C4-2B (cell line): Measurements from ENCODE around the gene TMTC2.

Experiments used
- CTCF ChIP-seq: fragments of 450-650 bp; conservative IDR thresholded peaks from 2 replicates; pipeline ENCODE4 v1.5.1; 2017; ENCODE audit warnings: mild to moderate bottlenecking
- ZFX ChIP-seq: fragments of 450-650 bp; IDR thresholded peaks from 2 replicates; pipeline ENCODE4 v1.6.1; 2017

- TF ChIP-seq CTCF = no peak
- no peak for TF ChIP-seq ZFX
Measured at GRCh38 chr12:82725741-82726140, 39.0 kb downstream of the TMTC2 start.
